HUES64 (cell line): Measurements from ENCODE around the gene SLC7A6.
"Not testable (repeated sequence)": the region's sequence is repeated elsewhere in the genome, so short reads cannot be mapped to it uniquely, and the experiment has no call there.

Source experiments
- H3K27ac ChIP-seq: 2 replicates; pipeline ENCODE4 v1.7.0; 2013; ENCODE audit warnings: low read depth, low read length, inconsistent platforms
- H3K27me3 ChIP-seq: 2 replicates; pipeline ENCODE4 v1.6.1; 2013; ENCODE audit warnings: mild to moderate bottlenecking, low read length; ENCODE audit not compliant: insufficient read depth
- H3K36me3 ChIP-seq: 2 replicates; pipeline ENCODE4 v1.6.1; 2013; ENCODE audit warnings: mild to moderate bottlenecking, low read length; ENCODE audit not compliant: insufficient read depth
- H3K4me1 ChIP-seq: 2 replicates; pipeline ENCODE4 v1.6.1; 2013; ENCODE audit warnings: mild to moderate bottlenecking, low read length, moderate library complexity; ENCODE audit not compliant: insufficient read depth
- H3K4me3 ChIP-seq: 2 replicates; pipeline ENCODE4 v1.5.1; 2013; ENCODE audit warnings: mild to moderate bottlenecking, low read length, moderate library complexity
- H3K9ac ChIP-seq: 2 replicates; pipeline ENCODE4 v1.6.1; 2013; ENCODE audit warnings: mild to moderate bottlenecking, low read depth, low read length
- H3K9me3 ChIP-seq: 2 replicates; pipeline ENCODE4 v1.6.1; 2013; ENCODE audit warnings: low read depth, low read length; ENCODE audit not compliant: insufficient read depth
- WGBS: fragments of 150-250, 120-280 bp; methylation state at CpG from one replicate; pipeline ENCODE4 v1.1.7; 2013; ENCODE audit warnings: missing lambda C conversion rate; 5-methylcytosine and 5-hydroxymethylcytosine counted together

Gene SLC7A6

DNA sequence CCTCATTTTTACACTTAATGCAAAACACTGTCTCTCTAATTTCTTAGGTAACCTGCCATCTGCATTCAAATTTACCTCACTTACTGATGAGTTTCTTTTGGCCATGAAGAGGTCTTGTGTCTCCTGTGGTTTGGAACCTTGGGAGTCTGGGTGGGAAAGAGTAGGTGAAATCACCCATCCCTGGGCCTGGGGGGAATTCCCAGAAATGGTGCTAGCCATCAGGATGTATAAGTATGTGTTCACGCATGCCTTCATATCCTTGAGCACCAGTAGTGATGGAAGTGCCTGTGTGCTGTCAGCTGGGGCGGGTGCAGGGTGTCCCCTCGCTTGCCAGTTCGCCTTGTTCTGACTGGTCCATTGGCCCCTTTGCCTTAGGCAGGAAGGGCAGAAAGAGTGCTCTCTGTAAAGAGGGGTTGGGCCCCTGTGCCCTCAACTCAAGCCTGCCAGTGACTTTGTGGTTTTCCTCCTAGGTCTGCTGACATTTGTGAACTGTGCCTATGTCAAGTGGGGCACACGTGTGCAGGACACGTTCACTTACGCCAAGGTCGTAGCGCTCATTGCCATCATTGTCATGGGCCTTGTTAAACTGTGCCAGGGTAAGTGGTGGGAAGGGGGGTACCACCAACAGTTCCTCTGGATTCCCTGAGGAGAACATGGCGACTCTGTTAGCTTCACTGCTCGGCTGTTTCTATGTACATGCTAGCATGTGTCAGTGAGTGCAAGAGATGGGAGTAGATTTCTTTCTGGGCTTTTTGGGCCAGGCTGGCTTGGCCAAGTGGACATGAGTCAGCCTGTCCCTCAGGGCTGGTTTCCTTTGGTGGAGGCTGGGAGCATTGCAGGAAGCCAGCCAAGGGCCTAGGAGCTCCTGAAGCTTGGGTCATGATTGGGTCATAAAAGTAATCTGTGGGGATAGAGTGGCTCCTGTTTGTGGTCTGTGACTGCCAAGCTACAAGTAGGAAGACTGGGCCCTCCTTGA, 23.2 kb downstream of the SLC7A6 start:
- H3K4me1 ChIP-seq = no peaks in the 10 kb centered on the region
- H3K36me3 ChIP-seq = peaks cover 53% of the 10 kb centered on the region
- 94% methylated on average over 11 of the region's 11 CpGs for WGBS
- H3K27me3 ChIP-seq = no peaks in the 10 kb centered on the region
- no peak overlapping the region for H3K27ac ChIP-seq
- H3K9me3 ChIP-seq = no peaks in the 10 kb centered on the region
- no peak overlapping the region for H3K9ac ChIP-seq
- no peak overlapping the region for H3K4me3 ChIP-seq

DNA sequence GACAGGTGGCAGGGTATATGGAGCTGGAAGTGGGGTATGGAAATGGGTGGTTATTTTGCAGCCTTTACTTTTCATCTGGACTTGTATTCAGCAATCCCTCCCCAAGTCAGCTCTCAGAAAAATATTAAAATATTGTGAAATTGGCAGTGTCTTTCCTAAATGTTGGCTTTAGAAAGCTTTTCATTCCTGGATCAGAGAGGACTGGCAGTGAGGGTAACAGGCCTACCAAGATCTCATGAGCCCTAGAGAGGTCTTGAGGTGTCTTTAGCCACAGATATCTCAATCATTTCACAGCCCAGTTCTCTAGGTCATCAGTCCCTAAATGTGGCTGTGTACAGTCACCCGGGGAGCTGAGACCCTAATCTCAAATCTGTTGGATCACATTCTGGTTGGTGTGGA, 23.9 kb downstream of the SLC7A6 start:
- Histone ChIP-seq H3K27ac (no peak overlapping the region), H3K9ac (no peak overlapping the region), H3K4me1 (no peaks in the 10 kb centered on the region), H3K9me3 (no peaks in the 10 kb centered on the region), H3K27me3 (no peaks in the 10 kb centered on the region), H3K36me3 (peaks cover 54% of the 10 kb centered on the region), H3K4me3 (no peak overlapping the region)
- WGBS = 93% methylated on average over 1 of the region's 1 CpG

DNA sequence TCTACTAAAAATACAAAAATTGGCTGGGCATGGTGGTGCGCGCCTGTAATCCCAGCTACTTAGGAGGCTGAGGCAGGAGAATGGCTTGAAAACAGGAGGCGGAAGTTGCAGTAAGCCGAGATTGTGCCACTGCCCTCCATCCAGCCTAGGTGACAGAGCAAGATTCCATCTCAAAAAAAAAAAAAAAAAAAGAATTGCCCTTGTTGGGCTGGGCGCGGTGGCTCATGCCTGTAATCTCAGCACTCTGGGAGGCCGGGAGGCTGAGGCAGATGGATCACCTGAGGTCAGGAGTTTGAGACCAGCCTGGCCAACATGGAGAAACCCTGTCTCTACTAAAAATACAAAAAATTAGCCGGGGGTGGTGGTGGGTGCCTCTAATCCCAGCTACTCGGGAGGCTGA, 24.5 kb downstream of the SLC7A6 start:
- H3K27ac ChIP-seq, H3K4me1 ChIP-seq, H3K27me3 ChIP-seq, H3K9ac ChIP-seq, H3K9me3 ChIP-seq, H3K4me3 ChIP-seq: not testable (repeated sequence)
- WGBS = 92% methylated on average over 9 of the region's 9 CpGs
- H3K36me3 ChIP-seq = peaks cover 52% of the 10 kb centered on the region

DNA sequence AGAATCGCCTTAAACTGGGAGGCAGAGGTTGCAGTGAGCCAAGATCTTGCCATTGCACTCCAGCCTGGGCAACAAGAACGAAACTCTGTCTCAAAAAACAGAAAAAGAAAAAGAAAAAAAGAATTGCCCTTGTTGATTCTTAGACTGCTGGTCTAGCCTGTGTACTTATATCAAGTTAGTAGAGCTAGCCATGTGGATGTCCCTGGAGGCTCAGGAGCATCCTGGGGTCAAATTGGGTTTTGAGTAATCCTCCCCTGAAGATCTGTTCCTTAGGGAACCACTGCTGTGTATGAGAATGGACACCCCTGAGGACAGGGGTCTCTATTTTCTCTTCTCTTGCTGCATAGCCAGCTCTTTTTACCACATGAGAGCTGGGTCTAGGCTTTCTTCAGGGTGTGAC, 24.9 kb downstream of the SLC7A6 start:
- Histone ChIP-seq H3K27me3 (no peaks in the 10 kb centered on the region), H3K4me3 (no peak overlapping the region), H3K9ac (no peak overlapping the region), H3K27ac (no peak overlapping the region), H3K4me1 (no peaks in the 10 kb centered on the region), H3K36me3 (peaks cover 54% of the 10 kb centered on the region), H3K9me3 (no peaks in the 10 kb centered on the region)
- 93% methylated on average over 2 of the region's 2 CpGs for WGBS

DNA sequence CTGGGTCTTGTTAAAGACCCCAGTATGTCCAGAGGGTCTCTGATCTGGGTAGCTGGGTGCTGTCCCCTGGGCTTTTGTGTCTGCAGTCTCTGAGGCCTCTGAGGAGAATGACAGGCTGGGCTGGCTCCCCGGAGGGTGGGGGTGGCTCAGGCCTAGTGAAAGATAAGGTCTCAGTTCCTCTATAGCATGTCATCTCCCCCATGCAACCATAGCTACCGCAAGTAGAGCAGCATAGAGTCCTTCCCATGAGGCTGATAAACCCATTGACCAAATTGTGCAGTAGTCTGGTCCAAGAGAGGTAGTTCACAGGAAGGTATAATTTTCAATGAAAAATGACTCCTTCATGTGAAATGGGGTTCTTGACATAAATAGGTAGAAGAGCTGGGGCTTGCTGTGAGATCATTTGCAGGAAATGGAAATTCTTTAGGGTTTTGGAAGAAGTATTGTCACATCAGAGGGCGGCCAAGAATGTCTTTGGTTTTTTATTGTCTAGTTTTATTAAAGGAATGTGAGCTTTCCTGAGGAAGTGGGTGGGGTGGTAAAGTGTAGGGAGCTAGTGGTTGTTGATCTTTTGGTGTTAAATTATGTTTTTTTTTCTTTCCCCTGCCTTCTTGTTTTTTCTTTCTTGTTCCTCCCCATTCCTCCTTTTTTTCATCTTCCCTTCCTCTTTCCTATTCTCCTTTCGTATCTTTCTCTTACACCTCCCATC, 25.4 kb downstream of the SLC7A6 start:
- Histone ChIP-seq H3K27ac (no peak overlapping the region), H3K9me3 (no peaks in the 10 kb centered on the region), H3K4me1 (no peaks in the 10 kb centered on the region), H3K36me3 (peaks cover 60% of the 10 kb centered on the region), H3K9ac (no peak overlapping the region), H3K4me3 (no peak overlapping the region), H3K27me3 (no peaks in the 10 kb centered on the region)
- 86% methylated on average over 3 of the region's 4 CpGs for WGBS

DNA sequence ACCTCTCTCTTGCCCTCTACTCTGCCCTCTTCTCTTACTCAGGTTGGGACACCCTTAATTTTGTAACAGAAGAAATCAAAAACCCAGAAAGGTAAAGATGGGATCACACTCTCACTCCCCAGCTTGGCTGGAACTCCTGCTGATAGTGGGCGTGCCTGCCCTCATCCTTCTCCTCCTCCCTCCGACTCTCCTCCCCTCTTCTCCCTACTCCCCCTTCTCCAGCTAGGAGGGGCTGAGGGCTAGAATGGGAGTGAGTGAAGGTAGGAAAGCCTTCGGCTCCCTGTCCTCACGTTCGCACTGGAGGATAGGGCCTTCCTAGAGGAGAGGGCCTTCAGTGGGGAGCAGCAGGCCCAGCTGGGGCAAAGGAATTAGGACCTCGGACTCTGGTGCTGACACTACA, 26.1 kb downstream of the SLC7A6 start:
- no peaks in the 10 kb centered on the region for H3K9me3 ChIP-seq
- 65% methylated on average over 6 of the region's 6 CpGs for WGBS
- H3K36me3 ChIP-seq = peaks cover 66% of the 10 kb centered on the region
- no peaks in the 10 kb centered on the region for H3K27me3 ChIP-seq
- H3K27ac ChIP-seq = no peak overlapping the region
- no peak overlapping the region for H3K4me3 ChIP-seq
- H3K4me1 ChIP-seq = no peaks in the 10 kb centered on the region
- no peak overlapping the region for H3K9ac ChIP-seq

DNA sequence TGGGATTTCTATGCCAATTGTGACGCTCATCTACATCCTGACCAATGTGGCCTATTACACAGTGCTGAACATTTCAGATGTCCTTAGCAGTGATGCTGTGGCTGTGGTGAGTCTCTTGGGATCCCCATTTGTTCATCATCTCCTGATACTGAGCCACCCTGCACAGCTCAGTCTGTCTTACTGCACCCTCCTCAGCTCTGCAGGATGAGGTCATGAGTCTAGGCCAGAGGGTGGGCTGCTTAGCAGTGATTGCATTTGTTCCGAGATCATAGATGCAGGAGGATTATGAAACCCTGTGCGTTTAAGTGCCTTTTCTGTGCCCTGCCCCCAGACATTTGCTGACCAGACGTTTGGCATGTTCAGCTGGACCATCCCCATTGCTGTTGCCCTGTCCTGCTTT, 26.9 kb downstream of the SLC7A6 start:
- peaks cover 69% of the 10 kb centered on the region for H3K36me3 ChIP-seq

DNA sequence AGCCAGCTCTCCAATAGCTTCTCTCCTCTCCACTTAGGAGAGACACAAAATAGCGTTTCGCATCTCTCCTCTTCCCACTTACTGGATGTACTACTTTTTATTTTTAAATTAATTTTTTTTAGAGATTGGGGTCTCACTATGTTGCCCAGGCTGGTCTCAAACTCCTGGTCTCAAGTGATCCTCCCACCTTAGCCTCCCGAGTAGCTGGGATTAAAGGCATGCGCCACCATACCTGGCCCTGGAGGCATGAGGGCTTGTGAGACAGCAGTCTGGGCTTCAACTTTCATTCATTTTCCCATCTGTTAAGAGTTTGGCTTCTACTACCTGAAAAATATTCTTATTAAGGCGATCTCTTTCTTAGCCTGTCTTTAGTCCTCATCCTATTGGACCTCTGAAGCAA, 28.1 kb downstream of the SLC7A6 start:
- no peak overlapping the region for H3K9ac ChIP-seq
- no peaks in the 10 kb centered on the region for H3K9me3 ChIP-seq
- H3K27ac ChIP-seq = no peak overlapping the region
- peaks cover 72% of the 10 kb centered on the region for H3K36me3 ChIP-seq
- H3K4me3 ChIP-seq = no peak overlapping the region
- no peaks in the 10 kb centered on the region for H3K27me3 ChIP-seq
- 96% methylated on average over 5 of the region's 5 CpGs for WGBS
- no peaks in the 10 kb centered on the region for H3K4me1 ChIP-seq

More for the DNA sequence above, 26.9 kb downstream of the SLC7A6 start:
- Histone ChIP-seq H3K4me1 (no peaks in the 10 kb centered on the region), H3K27ac (no peak overlapping the region), H3K27me3 (no peaks in the 10 kb centered on the region), H3K4me3 (no peak overlapping the region), H3K9me3 (no peaks in the 10 kb centered on the region), H3K9ac (no peak overlapping the region)
- WGBS = 93% methylated on average over 4 of the region's 4 CpGs

DNA sequence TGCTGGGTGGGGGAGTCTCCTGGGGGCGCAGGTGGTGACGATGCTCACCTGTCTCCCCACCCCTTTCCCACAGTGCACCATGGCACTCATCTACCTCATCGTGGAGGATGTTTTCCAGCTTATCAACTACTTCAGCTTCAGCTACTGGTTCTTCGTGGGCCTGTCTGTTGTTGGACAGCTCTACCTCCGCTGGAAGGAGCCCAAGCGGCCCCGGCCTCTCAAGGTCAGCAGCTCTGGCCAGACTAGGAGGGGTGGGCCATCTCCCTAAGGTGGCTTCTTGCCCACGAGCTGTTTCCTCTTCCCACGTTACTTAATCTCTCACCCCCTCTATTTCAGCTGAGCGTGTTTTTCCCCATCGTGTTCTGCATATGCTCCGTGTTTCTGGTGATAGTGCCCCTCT, 32.0 kb downstream of the SLC7A6 start:
- H3K4me3 ChIP-seq = no peak overlapping the region
- H3K9me3 ChIP-seq = no peaks in the 10 kb centered on the region
- WGBS = 93% methylated on average over 12 of the region's 12 CpGs
- no peak overlapping the region for H3K9ac ChIP-seq
- no peaks in the 10 kb centered on the region for H3K27me3 ChIP-seq
- H3K4me1 ChIP-seq = no peaks in the 10 kb centered on the region
- no peak overlapping the region for H3K27ac ChIP-seq
- H3K36me3 ChIP-seq = peaks cover 91% of the 10 kb centered on the region

DNA sequence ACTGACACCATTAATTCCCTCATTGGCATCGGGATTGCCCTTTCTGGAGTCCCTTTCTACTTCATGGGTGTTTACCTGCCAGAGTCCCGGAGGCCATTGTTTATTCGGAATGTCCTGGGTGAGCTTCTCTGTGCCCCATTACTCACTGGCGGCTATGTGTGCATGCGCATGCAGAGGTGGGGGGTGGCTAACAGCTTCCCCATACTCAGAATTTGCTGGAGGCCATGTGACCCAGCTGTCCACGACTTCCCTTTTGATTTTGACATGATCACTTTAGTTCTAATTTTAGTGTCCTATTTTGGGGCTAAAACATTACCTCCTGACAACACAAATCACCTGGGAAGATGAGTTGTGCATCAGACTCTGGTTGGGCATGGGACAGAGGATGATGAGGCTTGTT, 32.4 kb downstream of the SLC7A6 start:
- Histone ChIP-seq H3K27ac (no peak overlapping the region), H3K9me3 (no peaks in the 10 kb centered on the region), H3K27me3 (no peaks in the 10 kb centered on the region), H3K9ac (no peak overlapping the region), H3K4me1 (no peaks in the 10 kb centered on the region), H3K36me3 (peaks cover 92% of the 10 kb centered on the region), H3K4me3 (no peak overlapping the region)
- WGBS = 94% methylated on average over 6 of the region's 6 CpGs

DNA sequence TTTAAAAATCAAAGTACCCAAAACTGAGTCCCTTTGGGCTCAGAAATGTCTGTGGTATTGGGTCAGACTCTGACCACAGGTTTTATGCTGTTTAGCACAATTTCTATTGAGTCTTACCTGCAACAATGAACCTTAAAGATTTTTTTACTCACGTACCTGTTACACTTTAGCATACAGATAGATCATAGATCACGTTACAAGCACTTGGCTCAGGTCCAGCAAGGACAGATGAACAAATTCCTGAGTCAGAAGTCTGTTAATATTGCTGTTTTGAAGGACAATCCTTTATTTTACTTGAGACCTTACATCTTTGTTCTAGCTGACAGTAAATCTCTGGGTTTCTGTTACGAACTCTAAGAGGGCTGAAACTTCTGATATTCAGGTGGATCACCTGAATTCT, 33.6 kb downstream of the SLC7A6 start:
- Histone ChIP-seq H3K4me1 (no peaks in the 10 kb centered on the region), H3K27ac (no peak overlapping the region)

More for the DNA sequence above, 33.6 kb downstream of the SLC7A6 start:
- Histone ChIP-seq H3K9ac (no peak overlapping the region), H3K27me3 (no peaks in the 10 kb centered on the region), H3K4me3 (no peak overlapping the region), H3K9me3 (no peaks in the 10 kb centered on the region), H3K36me3 (peaks cover 91% of the 10 kb centered on the region)
- 98% methylated on average over 3 of the region's 3 CpGs for WGBS
